Thoracic aorta (tissue), 2 donors: Measurements from ENCODE around the gene LRRC63. TPM values are rescaled to one million over a fixed set of nuclear protein-coding genes. Genes with fewer than 3 reads are reported as not detected.

Experiments
- ATAC-seq: fragments of 150-250 bp; one replicate; pipeline ENCODE4 v1.8.0; 2017; ENCODE audit warnings: low read depth; ENCODE audit not compliant: insufficient number of reproducible peaks, low FRiP score
- DNase-seq: peaks from one replicate; pipeline ENCODE4 v3.0.0-alpha.2; 2020; ENCODE audit warnings: low spot score
- H3K27ac ChIP-seq, 2 donors: fragments of 200-600 bp; sonication (generic); 1 replicate in 1 of 2; 2 replicates in 1 of 2; pipeline ENCODE4 v1.5.1; 2016; ENCODE audit warnings: mild to moderate bottlenecking in 2 of 2, moderate library complexity in 2 of 2
- H3K27me3 ChIP-seq: fragments of 200-600 bp; sonication (generic); replicated peaks from 2 replicates; pipeline ENCODE4 v1.6.0; 2016; ENCODE audit warnings: mild to moderate bottlenecking; ENCODE audit not compliant: insufficient read depth
- H3K36me3 ChIP-seq: fragments of 200-600 bp; sonication (generic); one replicate; pipeline ENCODE4 v1.5.1; 2016
- H3K4me1 ChIP-seq, 2 donors: fragments of 200-600 bp; sonication (generic); 1 replicate in 1 of 2; 2 replicates in 1 of 2; pipeline versions ENCODE4 v1.5.1 to v1.6.0; 2016; ENCODE audit warnings: low read depth in 2 of 2, mild to moderate bottlenecking in 1 of 2; ENCODE audit not compliant: control insufficient read depth in 1 of 2
- H3K4me3 ChIP-seq: fragments of 200-600 bp; sonication (generic); 2 replicates; pipeline ENCODE4 v1.5.1; 2016; ENCODE audit warnings: mild to moderate bottlenecking
- H3K9me3 ChIP-seq: fragments of 200-600 bp; sonication (generic); 2 replicates; pipeline ENCODE4 v1.5.1; 2016
- total RNA-seq, 2 donors: library from RNA; depleted of rRNA; stranded (reverse); fragments of >200 nt; gene quantifications; one replicate each; pipeline versions ENCODE4 v1.1.0 to v1.2.3, GENCODE V29; 2016
- TF ChIP-seq, protein P1 (sequence below): fragments of 200-600 bp; sonication (generic); IDR thresholded peaks from one replicate; pipeline ENCODE4 v1.5.1; 2019; ENCODE audit warnings: antibody characterized with exemption

Gene LRRC63
- total RNA-seq, 2 donors from 2014 or later: 3.6 TPM; not detected in 1

- DNase-seq: no peak
- ATAC-seq: no peak
- H3K9me3 ChIP-seq: no peaks in the 10 kb centered on the region
- H3K27ac ChIP-seq: no peak overlapping the region
- H3K27me3 ChIP-seq: no peaks in the 10 kb centered on the region
- no peaks in the 10 kb centered on the region for H3K4me1 ChIP-seq
- no peaks in the 10 kb centered on the region for H3K36me3 ChIP-seq
- no peak overlapping the region for H3K4me3 ChIP-seq
- TF ChIP-seq, protein P1, sequence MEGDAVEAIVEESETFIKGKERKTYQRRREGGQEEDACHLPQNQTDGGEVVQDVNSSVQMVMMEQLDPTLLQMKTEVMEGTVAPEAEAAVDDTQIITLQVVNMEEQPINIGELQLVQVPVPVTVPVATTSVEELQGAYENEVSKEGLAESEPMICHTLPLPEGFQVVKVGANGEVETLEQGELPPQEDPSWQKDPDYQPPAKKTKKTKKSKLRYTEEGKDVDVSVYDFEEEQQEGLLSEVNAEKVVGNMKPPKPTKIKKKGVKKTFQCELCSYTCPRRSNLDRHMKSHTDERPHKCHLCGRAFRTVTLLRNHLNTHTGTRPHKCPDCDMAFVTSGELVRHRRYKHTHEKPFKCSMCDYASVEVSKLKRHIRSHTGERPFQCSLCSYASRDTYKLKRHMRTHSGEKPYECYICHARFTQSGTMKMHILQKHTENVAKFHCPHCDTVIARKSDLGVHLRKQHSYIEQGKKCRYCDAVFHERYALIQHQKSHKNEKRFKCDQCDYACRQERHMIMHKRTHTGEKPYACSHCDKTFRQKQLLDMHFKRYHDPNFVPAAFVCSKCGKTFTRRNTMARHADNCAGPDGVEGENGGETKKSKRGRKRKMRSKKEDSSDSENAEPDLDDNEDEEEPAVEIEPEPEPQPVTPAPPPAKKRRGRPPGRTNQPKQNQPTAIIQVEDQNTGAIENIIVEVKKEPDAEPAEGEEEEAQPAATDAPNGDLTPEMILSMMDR: no peak
Measured at GRCh38 chr13:46185634-46186033, 26.1 kb upstream of the LRRC63 start.

GRCh38 chr13:46192412-46192811 is 19.3 kb upstream of the LRRC63 start:
- Histone ChIP-seq H3K4me1 (no peaks in the 10 kb centered on the region), H3K27me3 (no peaks in the 10 kb centered on the region), H3K27ac (no peak overlapping the region), H3K9me3 (no peaks in the 10 kb centered on the region), H3K4me3 (no peak overlapping the region), H3K36me3 (no peaks in the 10 kb centered on the region)
- ATAC-seq (no peak), DNase-seq (no peak)
- TF ChIP-seq, protein P1: no peak

- TF ChIP-seq, protein P1: no peak
- Histone ChIP-seq H3K4me3 (no peak overlapping the region), H3K27me3 (no peaks in the 10 kb centered on the region), H3K4me1 (no peaks in the 10 kb centered on the region), H3K9me3 (no peaks in the 10 kb centered on the region), H3K36me3 (no peaks in the 10 kb centered on the region), H3K27ac (no peak overlapping the region)
- ATAC-seq (no peak), DNase-seq (no peak)
Measured at GRCh38 chr13:46195016-46195415, 16.7 kb upstream of the LRRC63 start.

DNA sequence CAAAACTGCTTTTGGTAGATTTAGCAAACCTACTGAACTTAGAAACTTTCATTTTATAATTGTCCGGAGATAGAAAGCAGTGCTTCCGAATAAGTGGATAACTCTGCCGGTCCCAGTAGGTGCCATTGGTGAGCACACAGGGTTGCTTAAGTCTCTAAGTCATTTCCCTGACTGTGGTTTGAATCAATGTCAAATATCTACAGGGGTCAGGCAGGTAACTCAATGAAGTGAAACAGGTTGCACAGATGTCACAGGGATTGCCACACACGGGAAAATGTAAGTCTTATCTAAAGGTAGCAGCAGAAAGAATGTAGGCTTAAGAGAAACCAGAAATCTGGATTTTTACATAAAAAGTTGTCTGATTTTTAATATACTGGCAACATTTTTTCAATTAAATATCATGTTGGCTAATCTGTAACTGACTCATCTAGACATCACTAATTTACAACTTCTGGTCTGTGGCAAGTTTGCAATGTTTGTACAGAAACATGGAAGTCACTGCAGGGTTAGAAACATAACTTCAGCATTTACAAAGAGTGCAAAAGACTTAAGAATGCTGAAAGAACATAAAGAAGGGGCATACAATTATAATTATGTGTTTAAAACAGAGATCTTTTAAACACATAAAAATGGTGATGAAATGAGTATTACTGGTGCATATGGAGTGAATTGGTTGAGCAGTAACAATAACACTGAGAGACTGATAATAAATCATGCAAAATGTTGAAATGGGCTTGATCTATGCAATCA is 14.3 kb upstream of the LRRC63 start:
- Histone ChIP-seq H3K4me3 (no peak overlapping the region), H3K9me3 (no peaks in the 10 kb centered on the region), H3K4me1 (no peaks in the 10 kb centered on the region), H3K27me3 (no peaks in the 10 kb centered on the region), H3K36me3 (no peaks in the 10 kb centered on the region), H3K27ac (no peak overlapping the region)
- ATAC-seq (no peak), DNase-seq (no peak)
- TF ChIP-seq, protein P1: no peak

DNA sequence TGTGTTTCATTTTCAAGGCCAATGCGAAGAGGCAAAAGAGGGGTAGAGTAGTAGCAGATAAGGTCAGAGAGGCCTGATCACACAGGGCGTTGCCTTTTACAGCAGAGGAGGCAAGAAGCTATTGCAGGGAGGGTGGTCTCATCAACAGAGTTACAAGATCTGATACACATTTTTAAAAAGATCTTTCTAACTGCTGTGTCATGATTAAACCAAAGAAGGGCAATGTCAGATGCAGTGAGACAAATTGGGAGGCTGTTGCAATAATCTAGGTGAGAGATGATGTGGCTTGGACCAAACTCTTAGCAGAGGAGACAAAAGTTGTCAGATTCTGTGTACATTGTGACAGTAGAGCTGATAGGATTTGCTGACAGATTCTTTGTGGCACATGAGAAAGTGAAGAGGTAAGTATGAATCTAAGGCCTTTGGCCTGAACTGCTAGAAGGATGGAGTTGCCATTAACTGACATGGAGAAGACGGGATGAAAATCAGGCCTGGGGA is 13.0 kb upstream of the LRRC63 start:
- Histone ChIP-seq H3K27ac (no peak overlapping the region), H3K4me3 (no peak overlapping the region), H3K27me3 (no peaks in the 10 kb centered on the region), H3K36me3 (no peaks in the 10 kb centered on the region), H3K4me1 (no peaks in the 10 kb centered on the region), H3K9me3 (no peaks in the 10 kb centered on the region)
- DNase-seq: no peak
- TF ChIP-seq, protein P1: no peak
- no peak for ATAC-seq
